ENCODE measurements around the gene NSMCE3. TPM values are rescaled to one million over a fixed set of nuclear protein-coding genes. Genes with fewer than 3 reads are reported as not detected.

NSMCE3 gene
- total and polyA plus RNA-seq, 9 of the 15 experiments (the other 6 are each of a cell fraction or from before 2014, with no cell fraction given) = 0.92 to 8.4 (median 5.4) TPM

GRCh38 chr15:29269485-29270168 is at the start of gene NSMCE3 (continued):
- TF ChIP-seq SIRT6 (IDR thresholded peaks at IDR 0.05; ENCODE audit: low read depth, low read length) (no peak), LEF1 (IDR thresholded peaks at IDR 0.05) (no peak), SUPT5H (IDR thresholded peaks at IDR 0.05) (peak; percentile 70), PHF20 (IDR thresholded peaks at IDR 0.05; ENCODE audit: partially characterized antibody) (peak; percentile 77), CBX3 (IDR thresholded peaks at IDR 0.05; ENCODE audit: borderline replicate concordance in 1 of 2, low read length in 2 of 2) (no peak), C11orf30 (IDR thresholded peaks at IDR 0.05; ENCODE audit: low read depth) (peak; percentile 80), SMAD4 (CRISPR knock-in tag; conservative IDR thresholded peaks at IDR 0.05) (0 out of 2 replicates have a peak, but pooled peaks have one; percentile 16), RBBP5 (IDR thresholded peaks at IDR 0.05; ENCODE audit: borderline replicate concordance, insufficient read depth, low read length, poor library complexity, severe bottlenecking) (peak; percentile 80), MNT (conservative IDR thresholded peaks at IDR 0.05) (peak in 1 of 2 experiments; percentile 47; a peak in 1 of 4 replicates), KAT2B (IDR thresholded peaks at IDR 0.05; ENCODE audit: low read depth, low read length) (no peak), IFI16 (CRISPR knock-in tag; IDR thresholded peaks at IDR 0.05) (no peak), POLR2H (tag; IDR thresholded peaks at IDR 0.05; ENCODE audit: low read depth) (no peak; the same call in 1 of the 2 replicates), ZNF668 (CRISPR knock-in tag; IDR thresholded peaks at IDR 0.05) (no peak), ZC3H11A (IDR thresholded peaks at IDR 0.05; ENCODE audit: low read depth, low read length) (no peak), E2F6 (IDR thresholded peaks at IDR 0.05; ENCODE audit: borderline replicate concordance in 1 of 2, extremely low read depth in 1 of 2, insufficient read depth in 1 of 2, insufficient read length in 1 of 2, low read depth in 1 of 2, low read length in 1 of 2, poor library complexity in 1 of 2, severe bottlenecking in 1 of 2) (peak; percentile 39 to 40), CTBP1 (IDR thresholded peaks at IDR 0.05; ENCODE audit: borderline replicate concordance) (0 out of 2 replicates have a peak, but pooled peaks have one; percentile 3), HDAC6 (IDR thresholded peaks at IDR 0.05; ENCODE audit: low read depth, low read length) (no peak), CXXC5 (CRISPR knock-in tag; IDR thresholded peaks at IDR 0.05) (peak; percentile 88), MTF1 (CRISPR knock-in tag; IDR thresholded peaks at IDR 0.05; ENCODE audit: borderline replicate concordance) (no peak), ZC3H4 (CRISPR knock-in tag; IDR thresholded peaks at IDR 0.05; ENCODE audit: borderline replicate concordance) (no peak)
- TF ChIP-seq, protein P1, sequence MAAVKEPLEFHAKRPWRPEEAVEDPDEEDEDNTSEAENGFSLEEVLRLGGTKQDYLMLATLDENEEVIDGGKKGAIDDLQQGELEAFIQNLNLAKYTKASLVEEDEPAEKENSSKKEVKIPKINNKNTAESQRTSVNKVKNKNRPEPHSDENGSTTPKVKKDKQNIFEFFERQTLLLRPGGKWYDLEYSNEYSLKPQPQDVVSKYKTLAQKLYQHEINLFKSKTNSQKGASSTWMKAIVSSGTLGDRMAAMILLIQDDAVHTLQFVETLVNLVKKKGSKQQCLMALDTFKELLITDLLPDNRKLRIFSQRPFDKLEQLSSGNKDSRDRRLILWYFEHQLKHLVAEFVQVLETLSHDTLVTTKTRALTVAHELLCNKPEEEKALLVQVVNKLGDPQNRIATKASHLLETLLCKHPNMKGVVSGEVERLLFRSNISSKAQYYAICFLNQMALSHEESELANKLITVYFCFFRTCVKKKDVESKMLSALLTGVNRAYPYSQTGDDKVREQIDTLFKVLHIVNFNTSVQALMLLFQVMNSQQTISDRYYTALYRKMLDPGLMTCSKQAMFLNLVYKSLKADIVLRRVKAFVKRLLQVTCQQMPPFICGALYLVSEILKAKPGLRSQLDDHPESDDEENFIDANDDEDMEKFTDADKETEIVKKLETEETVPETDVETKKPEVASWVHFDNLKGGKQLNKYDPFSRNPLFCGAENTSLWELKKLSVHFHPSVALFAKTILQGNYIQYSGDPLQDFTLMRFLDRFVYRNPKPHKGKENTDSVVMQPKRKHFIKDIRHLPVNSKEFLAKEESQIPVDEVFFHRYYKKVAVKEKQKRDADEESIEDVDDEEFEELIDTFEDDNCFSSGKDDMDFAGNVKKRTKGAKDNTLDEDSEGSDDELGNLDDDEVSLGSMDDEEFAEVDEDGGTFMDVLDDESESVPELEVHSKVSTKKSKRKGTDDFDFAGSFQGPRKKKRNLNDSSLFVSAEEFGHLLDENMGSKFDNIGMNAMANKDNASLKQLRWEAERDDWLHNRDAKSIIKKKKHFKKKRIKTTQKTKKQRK (IDR thresholded peaks at IDR 0.05; ENCODE audit: borderline replicate concordance, low read depth, low read length) = no peak

All from K562 (cell line).